ENCODE data around the gene CCL20. TPM values are rescaled to one million over a fixed set of nuclear protein-coding genes. Genes with fewer than 3 reads are reported as not detected.

Gene CCL20
- total and polyA plus RNA-seq, 2 of the 13 experiments (the other 11 are each of a cell fraction or from before 2014, with no cell fraction given), result 223 to 903 TPM

DNA sequence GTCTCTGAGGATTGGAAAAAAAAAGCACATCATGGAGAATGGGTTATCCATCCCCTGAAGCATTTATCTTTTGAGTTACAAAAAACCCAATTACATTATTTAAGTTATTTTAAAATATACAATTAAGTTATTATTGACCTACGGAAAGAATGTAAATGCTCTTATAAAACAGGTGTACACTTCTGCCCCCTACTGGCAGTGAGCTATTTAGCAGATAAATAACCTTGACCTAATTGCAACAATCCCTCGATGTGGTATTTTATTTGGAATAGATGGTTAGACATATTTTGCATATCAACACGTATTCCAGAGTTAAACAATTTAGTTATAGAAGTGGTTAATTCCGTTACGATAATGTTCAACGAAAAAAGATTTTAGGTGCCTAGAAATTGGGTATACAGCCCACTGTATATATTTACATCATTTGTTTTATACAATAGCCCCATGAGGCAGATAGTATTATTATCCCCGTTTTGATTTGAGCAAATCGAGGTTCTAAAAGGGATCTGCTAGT lies 48.6 kb downstream of the CCL20 start (continued):
- TF ChIP-seq, protein P1, sequence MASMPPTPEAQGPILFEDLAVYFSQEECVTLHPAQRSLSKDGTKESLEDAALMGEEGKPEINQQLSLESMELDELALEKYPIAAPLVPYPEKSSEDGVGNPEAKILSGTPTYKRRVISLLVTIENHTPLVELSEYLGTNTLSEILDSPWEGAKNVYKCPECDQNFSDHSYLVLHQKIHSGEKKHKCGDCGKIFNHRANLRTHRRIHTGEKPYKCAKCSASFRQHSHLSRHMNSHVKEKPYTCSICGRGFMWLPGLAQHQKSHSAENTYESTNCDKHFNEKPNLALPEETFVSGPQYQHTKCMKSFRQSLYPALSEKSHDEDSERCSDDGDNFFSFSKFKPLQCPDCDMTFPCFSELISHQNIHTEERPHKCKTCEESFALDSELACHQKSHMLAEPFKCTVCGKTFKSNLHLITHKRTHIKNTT (CRISPR knock-in tag; IDR thresholded peaks at IDR 0.05), result no peak
- TF ChIP-seq BCL6 (CRISPR knock-in tag; IDR thresholded peaks at IDR 0.05) (0 out of 2 replicates have a peak, but pooled peaks have one; percentile 11), NR2F6 (IDR thresholded peaks at IDR 0.05) (peak; percentile 34), NR2F6 (CRISPR knock-in tag; IDR thresholded peaks at IDR 0.05) (peak; percentile 45; the same call in 1 of the 2 replicates), HMG20A (CRISPR knock-in tag; IDR thresholded peaks at IDR 0.05; ENCODE audit: borderline replicate concordance) (0 out of 2 replicates have a peak, but pooled peaks have one; percentile 11), SRF (IDR thresholded peaks at IDR 0.05; ENCODE audit: low read depth, low read length) (no peak), ZSCAN20 (CRISPR knock-in tag; IDR thresholded peaks at IDR 0.05; ENCODE audit: borderline replicate concordance) (no peak), RAD21 (CRISPR knock-in tag; IDR thresholded peaks at IDR 0.05) (peak; percentile 31; the same call in 1 of the 2 replicates), RFXANK (CRISPR knock-in tag; IDR thresholded peaks at IDR 0.05) (0 out of 2 replicates have a peak, but pooled peaks have one; percentile 23), FOXA1 (IDR thresholded peaks at IDR 0.05) (no peak), FOXA1 (CRISPR knock-in tag; IDR thresholded peaks at IDR 0.05) (no peak), SP1 (IDR thresholded peaks at IDR 0.05) (no peak), SP1 (CRISPR knock-in tag; IDR thresholded peaks at IDR 0.05) (no peak), RORA (CRISPR knock-in tag; IDR thresholded peaks at IDR 0.05) (peak; percentile 82; the same call in 1 of the 2 replicates), PPARG (CRISPR knock-in tag; conservative IDR thresholded peaks at IDR 0.05) (peak; percentile 67; the same call in 1 of the 2 replicates), KMT2B (CRISPR knock-in tag; IDR thresholded peaks at IDR 0.05) (no peak), RCOR2 (CRISPR knock-in tag; IDR thresholded peaks at IDR 0.05) (0 out of 2 replicates have a peak, but pooled peaks have one; percentile 19)
- TF ChIP-seq, protein P2, sequence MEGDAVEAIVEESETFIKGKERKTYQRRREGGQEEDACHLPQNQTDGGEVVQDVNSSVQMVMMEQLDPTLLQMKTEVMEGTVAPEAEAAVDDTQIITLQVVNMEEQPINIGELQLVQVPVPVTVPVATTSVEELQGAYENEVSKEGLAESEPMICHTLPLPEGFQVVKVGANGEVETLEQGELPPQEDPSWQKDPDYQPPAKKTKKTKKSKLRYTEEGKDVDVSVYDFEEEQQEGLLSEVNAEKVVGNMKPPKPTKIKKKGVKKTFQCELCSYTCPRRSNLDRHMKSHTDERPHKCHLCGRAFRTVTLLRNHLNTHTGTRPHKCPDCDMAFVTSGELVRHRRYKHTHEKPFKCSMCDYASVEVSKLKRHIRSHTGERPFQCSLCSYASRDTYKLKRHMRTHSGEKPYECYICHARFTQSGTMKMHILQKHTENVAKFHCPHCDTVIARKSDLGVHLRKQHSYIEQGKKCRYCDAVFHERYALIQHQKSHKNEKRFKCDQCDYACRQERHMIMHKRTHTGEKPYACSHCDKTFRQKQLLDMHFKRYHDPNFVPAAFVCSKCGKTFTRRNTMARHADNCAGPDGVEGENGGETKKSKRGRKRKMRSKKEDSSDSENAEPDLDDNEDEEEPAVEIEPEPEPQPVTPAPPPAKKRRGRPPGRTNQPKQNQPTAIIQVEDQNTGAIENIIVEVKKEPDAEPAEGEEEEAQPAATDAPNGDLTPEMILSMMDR (CRISPR knock-in tag; IDR thresholded peaks at IDR 0.05), result peak; percentile 74
- TF ChIP-seq, protein P3, sequence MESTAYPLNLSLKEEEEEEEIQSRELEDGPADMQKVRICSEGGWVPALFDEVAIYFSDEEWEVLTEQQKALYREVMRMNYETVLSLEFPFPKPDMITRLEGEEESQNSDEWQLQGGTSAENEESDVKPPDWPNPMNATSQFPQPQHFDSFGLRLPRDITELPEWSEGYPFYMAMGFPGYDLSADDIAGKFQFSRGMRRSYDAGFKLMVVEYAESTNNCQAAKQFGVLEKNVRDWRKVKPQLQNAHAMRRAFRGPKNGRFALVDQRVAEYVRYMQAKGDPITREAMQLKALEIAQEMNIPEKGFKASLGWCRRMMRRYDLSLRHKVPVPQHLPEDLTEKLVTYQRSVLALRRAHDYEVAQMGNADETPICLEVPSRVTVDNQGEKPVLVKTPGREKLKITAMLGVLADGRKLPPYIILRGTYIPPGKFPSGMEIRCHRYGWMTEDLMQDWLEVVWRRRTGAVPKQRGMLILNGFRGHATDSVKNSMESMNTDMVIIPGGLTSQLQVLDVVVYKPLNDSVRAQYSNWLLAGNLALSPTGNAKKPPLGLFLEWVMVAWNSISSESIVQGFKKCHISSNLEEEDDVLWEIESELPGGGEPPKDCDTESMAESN (CRISPR knock-in tag; conservative IDR thresholded peaks at IDR 0.05), result no peak
